Measurements from ENCODE around the gene TCOF1. TPM values are rescaled to one million over a fixed set of nuclear protein-coding genes. Genes with fewer than 3 reads are reported as not detected.

The TCOF1 gene
- total RNA-seq, 5 donors from 2014 or later (not counting 1 experiment from before 2014, with no cell fraction given) = 50.4 to 67.8 (median 58.4) TPM

DNA sequence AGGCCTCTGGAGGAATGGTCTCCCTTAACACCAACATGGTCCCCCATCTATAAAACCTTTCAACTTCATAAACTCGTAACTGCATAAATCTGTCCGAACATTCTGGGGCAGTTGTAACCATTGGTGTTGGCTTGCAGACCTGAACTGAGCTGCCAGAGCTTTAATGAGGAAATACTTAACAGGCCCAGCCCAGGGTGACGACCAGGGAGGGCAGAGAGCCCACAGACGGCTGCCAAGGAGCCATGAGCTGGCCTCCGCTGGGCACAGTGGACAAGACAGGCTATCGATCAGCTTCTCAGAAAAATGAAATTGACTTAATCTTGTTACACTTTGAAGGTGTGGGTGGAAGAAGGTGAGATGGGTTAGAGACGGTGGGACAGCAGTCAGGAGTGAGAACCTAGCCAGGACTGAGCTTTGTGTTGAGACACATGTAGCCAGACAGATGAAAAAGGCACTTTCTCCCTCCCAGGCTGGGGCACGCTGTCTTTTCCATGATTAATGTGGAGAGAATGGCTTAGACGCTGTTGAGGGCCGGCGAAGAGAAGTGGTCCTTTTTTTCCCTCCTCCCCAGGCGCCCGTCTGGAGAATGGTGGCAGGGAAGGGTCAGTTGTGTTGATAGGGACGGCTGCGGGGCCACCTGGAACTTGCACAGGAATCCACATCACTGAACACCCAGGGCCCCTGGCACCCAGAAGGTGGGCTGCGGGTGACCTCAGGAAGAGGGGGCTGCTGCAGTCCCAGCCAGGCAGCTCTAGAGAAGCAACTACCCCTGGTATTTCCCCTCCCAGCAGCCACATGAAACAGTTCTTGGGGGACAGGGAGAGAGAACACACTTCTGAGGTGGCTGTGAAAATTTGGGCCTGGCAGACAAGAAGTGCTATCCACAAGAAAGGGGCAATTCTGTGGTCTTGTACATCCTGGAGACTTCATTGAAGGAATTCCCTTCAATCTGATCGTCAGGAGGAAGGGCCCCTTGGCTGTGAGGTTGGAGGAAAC lies 27.3 kb upstream of the TCOF1 start:
- CTCF ChIA-PET = no interaction called here
- POLR2A ChIA-PET = no interaction called here
- no peak overlapping the region for H3K27ac Mint-ChIP-seq
- no peak overlapping the region for H3K4me3 Mint-ChIP-seq
- H3K4me1 Mint-ChIP-seq = no peaks in the 10 kb centered on the region
- 76% methylated on average over 6 of the region's 17 CpGs for WGBS (ENCODE audit: insufficient coverage)
- Histone ChIP-seq H3K9me3 (no peaks in the 10 kb centered on the region), H3K4me1 (ENCODE audit: control insufficient read depth in 1 of 2, extremely low read depth in 1 of 2, insufficient read depth in 2 of 2, low read length in 2 of 2) (no peaks in the 10 kb centered on the region), H3K4me3 (ENCODE audit: control insufficient read depth in 1 of 2, extremely low read depth in 1 of 2, low read length in 1 of 2) (no peak overlapping the region), H3K27me3 (replicated peaks in 1 of 2; ENCODE audit: control insufficient read depth in 2 of 2, extremely low read depth in 1 of 2, insufficient read depth in 2 of 2, low read length in 1 of 2) (peaks cover 0 to 24% of the 10 kb centered on the region in 2 experiments), H3K27ac (ENCODE audit: low read length) (no peak overlapping the region), H3K36me3 (ENCODE audit: control insufficient read depth in 2 of 2, extremely low read depth in 1 of 2, insufficient read depth in 1 of 2, low read length in 1 of 2) (no peaks in the 10 kb centered on the region)
- DNase-seq (no peak), ATAC-seq (replicated peaks in 1 of 4) (no peak)
- no peaks in the 10 kb centered on the region for H3K9me3 Mint-ChIP-seq
- peaks cover under 1 to 3% of the 10 kb centered on the region in 2 donors for H3K27me3 Mint-ChIP-seq
- H3K36me3 Mint-ChIP-seq = no peaks in the 10 kb centered on the region

DNA sequence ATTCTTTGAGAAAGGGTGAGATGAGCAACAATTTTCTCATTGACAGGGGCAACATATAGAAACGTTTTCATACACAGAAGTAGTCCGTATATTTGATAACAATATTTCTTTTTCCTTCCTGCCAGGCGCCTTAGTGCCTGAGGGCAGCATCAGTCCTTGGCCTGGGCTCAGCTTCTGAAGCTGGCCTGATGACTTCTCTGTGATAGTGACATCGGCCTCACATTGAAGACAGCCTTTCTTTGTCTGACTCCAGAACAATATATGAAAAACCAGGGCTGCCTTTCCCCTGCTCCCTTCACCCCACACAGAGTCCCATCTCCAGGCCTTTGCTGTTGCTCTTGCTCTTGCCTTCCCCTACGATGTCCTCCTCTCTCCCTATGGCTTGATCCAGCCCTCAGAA lies 24.1 kb upstream of the TCOF1 start:
- Histone ChIP-seq H3K4me1 (ENCODE audit: control insufficient read depth in 1 of 2, extremely low read depth in 1 of 2, insufficient read depth in 2 of 2, low read length in 2 of 2) (no peaks in the 10 kb centered on the region), H3K9me3 (no peaks in the 10 kb centered on the region), H3K4me3 (ENCODE audit: control insufficient read depth in 1 of 2, extremely low read depth in 1 of 2, low read length in 1 of 2) (no peak overlapping the region), H3K27me3 (replicated peaks in 1 of 2; ENCODE audit: control insufficient read depth in 2 of 2, extremely low read depth in 1 of 2, insufficient read depth in 2 of 2, low read length in 1 of 2) (peaks cover 0 to 9% of the 10 kb centered on the region in 2 experiments), H3K36me3 (ENCODE audit: control insufficient read depth in 2 of 2, extremely low read depth in 1 of 2, insufficient read depth in 1 of 2, low read length in 1 of 2) (no peaks in the 10 kb centered on the region), H3K27ac (ENCODE audit: low read length) (no peak overlapping the region)
- ChIA-PET CTCF (no interaction called here), POLR2A (interaction anchor here in 1 of 2 donors (0.5 kb wide), 1 partner anchor 350 kb away, joined by 5 read pairs; no protein-coding TSS in a partner anchor)
- H3K27me3 Mint-ChIP-seq = peaks cover 0 to 4% of the 10 kb centered on the region in 2 donors
- H3K9me3 Mint-ChIP-seq = no peaks in the 10 kb centered on the region
- no peaks in the 10 kb centered on the region for H3K4me1 Mint-ChIP-seq
- DNase-seq = no peak
- no peak overlapping the region for H3K4me3 Mint-ChIP-seq
- H3K27ac Mint-ChIP-seq = no peak overlapping the region
- 90% methylated on average over 5 of the region's 5 CpGs for WGBS (ENCODE audit: insufficient coverage)
- no peak for ATAC-seq (replicated peaks in 1 of 4)
- no peaks in the 10 kb centered on the region for H3K36me3 Mint-ChIP-seq

DNA sequence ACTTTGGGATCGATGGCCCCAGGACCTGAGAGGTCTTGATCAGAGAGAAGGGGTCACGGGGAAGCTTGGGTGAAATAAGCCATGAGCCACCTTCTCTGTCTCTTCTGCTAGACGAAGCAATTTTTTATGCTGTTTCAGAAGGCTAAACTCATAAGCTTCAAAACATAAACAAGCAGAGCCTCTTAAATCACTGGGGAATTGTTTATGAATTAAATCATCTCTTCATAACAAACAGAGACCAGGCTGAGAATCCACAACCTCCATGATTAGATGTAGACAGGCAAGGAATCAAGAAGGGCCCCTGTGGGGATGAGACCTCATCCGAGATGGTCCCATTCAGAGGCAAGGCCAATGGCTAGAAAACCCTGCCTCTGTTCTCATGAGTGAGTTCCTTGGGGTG lies 21.7 kb upstream of the TCOF1 start:
- no peaks in the 10 kb centered on the region for H3K27me3 ChIP-seq (replicated peaks in 1 of 2; ENCODE audit: control insufficient read depth in 2 of 2, extremely low read depth in 1 of 2, insufficient read depth in 2 of 2, low read length in 1 of 2)
- H3K4me1 Mint-ChIP-seq = no peaks in the 10 kb centered on the region
- H3K36me3 ChIP-seq (ENCODE audit: control insufficient read depth in 2 of 2, extremely low read depth in 1 of 2, insufficient read depth in 1 of 2, low read length in 1 of 2) = no peaks in the 10 kb centered on the region
- no peak overlapping the region for H3K27ac Mint-ChIP-seq
- no peak for ATAC-seq (replicated peaks in 1 of 4)
- ChIA-PET CTCF (interaction anchor here in 1 of 2 donors (0.7 kb wide), 1 partner anchor 16 kb away, joined by 3 read pairs; no protein-coding TSS in a partner anchor), POLR2A (no interaction called here)
- no peak for DNase-seq
- no peaks in the 10 kb centered on the region for H3K9me3 ChIP-seq
- H3K27ac ChIP-seq (ENCODE audit: low read length) = no peak overlapping the region
- no peaks in the 10 kb centered on the region for H3K36me3 Mint-ChIP-seq
- no peaks in the 10 kb centered on the region for H3K4me1 ChIP-seq (ENCODE audit: control insufficient read depth in 1 of 2, extremely low read depth in 1 of 2, insufficient read depth in 2 of 2, low read length in 2 of 2)
- no peak overlapping the region for H3K4me3 Mint-ChIP-seq
- no peak overlapping the region for H3K4me3 ChIP-seq (ENCODE audit: control insufficient read depth in 1 of 2, extremely low read depth in 1 of 2, low read length in 1 of 2)
- no peaks in the 10 kb centered on the region for H3K9me3 Mint-ChIP-seq
- 43% methylated on average over 1 of the region's 4 CpGs for WGBS (ENCODE audit: insufficient coverage)
- H3K27me3 Mint-ChIP-seq = peaks cover 0 to 4% of the 10 kb centered on the region in 2 donors

DNA sequence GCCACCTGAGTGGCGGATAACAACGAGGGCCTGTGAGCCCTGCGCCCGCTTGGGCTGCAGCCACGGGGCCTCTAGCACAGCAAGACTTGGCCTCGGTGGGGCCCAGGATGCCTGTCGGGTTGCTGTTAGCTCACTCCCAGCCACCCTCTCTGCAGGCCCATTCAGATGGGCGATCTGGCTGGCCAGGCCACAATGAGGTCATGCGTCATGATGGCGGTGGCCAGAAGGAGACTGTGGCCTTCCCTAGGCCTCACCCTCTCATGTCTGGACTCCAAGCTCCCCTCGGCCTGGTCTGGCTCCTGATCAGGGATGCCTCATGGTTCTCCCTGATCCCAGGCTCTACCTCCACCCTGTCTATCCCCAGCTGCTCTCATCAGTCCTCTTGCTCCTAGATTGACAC lies 19.0 kb upstream of the TCOF1 start:
- ChIA-PET CTCF (no interaction called here), POLR2A (no interaction called here)
- Mint-ChIP-seq H3K9me3 (no peaks in the 10 kb centered on the region), H3K36me3 (no peaks in the 10 kb centered on the region), H3K4me3 (no peak overlapping the region), H3K4me1 (peaks cover 0 to 6% (median 4%) of the 10 kb centered on the region in 3 donors), H3K27me3 (peaks cover 0 to 4% of the 10 kb centered on the region in 2 donors), H3K27ac (no peak overlapping the region)
- no peak overlapping the region for H3K4me3 ChIP-seq (ENCODE audit: control insufficient read depth in 1 of 2, extremely low read depth in 1 of 2, low read length in 1 of 2)
- ATAC-seq (replicated peaks in 1 of 4) (no peak), DNase-seq (no peak)
- H3K9me3 ChIP-seq = no peaks in the 10 kb centered on the region
- H3K27ac ChIP-seq (ENCODE audit: low read length) = no peak overlapping the region
- 95% methylated on average over 11 of the region's 11 CpGs for WGBS (ENCODE audit: insufficient coverage)
- peaks cover 0 to 3% of the 10 kb centered on the region in 2 experiments for H3K4me1 ChIP-seq (ENCODE audit: control insufficient read depth in 1 of 2, extremely low read depth in 1 of 2, insufficient read depth in 2 of 2, low read length in 2 of 2)
- no peaks in the 10 kb centered on the region for H3K27me3 ChIP-seq (replicated peaks in 1 of 2; ENCODE audit: control insufficient read depth in 2 of 2, extremely low read depth in 1 of 2, insufficient read depth in 2 of 2, low read length in 1 of 2)
- H3K36me3 ChIP-seq (ENCODE audit: control insufficient read depth in 2 of 2, extremely low read depth in 1 of 2, insufficient read depth in 1 of 2, low read length in 1 of 2) = no peaks in the 10 kb centered on the region

DNA sequence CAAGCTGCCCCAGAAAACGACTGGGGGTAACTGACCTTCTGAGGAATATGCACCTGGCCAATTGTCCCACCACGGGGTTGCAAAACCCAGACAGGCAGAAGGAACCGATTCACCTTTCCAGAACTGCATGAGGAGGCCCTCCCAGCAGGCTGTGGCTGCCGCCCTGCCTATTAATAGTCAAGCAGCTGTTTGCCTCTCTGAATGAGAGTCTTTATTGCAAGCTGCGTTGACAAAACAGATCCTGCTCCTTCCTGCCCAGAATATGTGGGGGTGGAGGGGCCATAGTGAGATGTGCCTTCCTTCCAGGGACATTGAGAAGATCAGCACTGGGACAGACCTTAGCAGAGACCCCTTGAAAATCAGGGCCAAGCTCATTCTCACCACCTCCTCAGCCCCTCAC lies 18.3 kb upstream of the TCOF1 start:
- no peak overlapping the region for H3K27ac ChIP-seq (ENCODE audit: low read length)
- no peaks in the 10 kb centered on the region for H3K36me3 ChIP-seq (ENCODE audit: control insufficient read depth in 2 of 2, extremely low read depth in 1 of 2, insufficient read depth in 1 of 2, low read length in 1 of 2)
- Mint-ChIP-seq H3K36me3 (no peaks in the 10 kb centered on the region), H3K4me1 (peaks cover 0 to 6% (median 4%) of the 10 kb centered on the region in 3 donors), H3K9me3 (no peaks in the 10 kb centered on the region), H3K27ac (no peak overlapping the region), H3K4me3 (no peak overlapping the region), H3K27me3 (peaks cover 0 to 4% of the 10 kb centered on the region in 2 donors)
- peaks cover 0 to 3% of the 10 kb centered on the region in 2 experiments for H3K4me1 ChIP-seq (ENCODE audit: control insufficient read depth in 1 of 2, extremely low read depth in 1 of 2, insufficient read depth in 2 of 2, low read length in 2 of 2)
- H3K9me3 ChIP-seq = no peaks in the 10 kb centered on the region
- ATAC-seq (replicated peaks in 1 of 4) = no peak
- POLR2A ChIA-PET = no interaction called here
- H3K27me3 ChIP-seq (replicated peaks in 1 of 2; ENCODE audit: control insufficient read depth in 2 of 2, extremely low read depth in 1 of 2, insufficient read depth in 2 of 2, low read length in 1 of 2) = peaks cover 0 to 3% of the 10 kb centered on the region in 2 experiments
- H3K4me3 ChIP-seq (ENCODE audit: control insufficient read depth in 1 of 2, extremely low read depth in 1 of 2, low read length in 1 of 2) = no peak overlapping the region
- DNase-seq = no peak
- 46% methylated on average over 4 of the region's 5 CpGs for WGBS (ENCODE audit: insufficient coverage)
- CTCF ChIA-PET = no interaction called here

DNA sequence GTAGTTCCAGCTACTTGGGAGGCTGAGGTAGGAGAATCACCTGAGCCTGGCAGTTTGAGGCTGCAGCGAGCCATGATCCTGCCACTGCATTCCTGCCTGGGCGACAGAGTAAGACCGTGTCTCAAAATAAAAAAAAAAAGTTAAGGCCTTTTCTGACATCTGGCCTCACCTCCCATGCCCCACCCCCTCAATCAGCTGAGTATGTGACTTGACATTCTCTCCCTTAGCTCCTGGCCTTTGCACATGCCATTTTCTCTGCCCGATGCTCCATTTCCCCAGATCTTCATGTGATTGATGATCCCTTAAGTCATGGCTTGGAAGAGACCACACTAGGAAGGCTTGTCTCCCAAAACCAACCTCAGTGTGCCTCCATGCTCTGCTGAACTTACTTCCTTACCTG lies 17.7 kb upstream of the TCOF1 start:
- CTCF ChIA-PET = no interaction called here
- Mint-ChIP-seq H3K4me3 (no peak overlapping the region), H3K27ac (no peak overlapping the region), H3K27me3 (peaks cover 4% of the 10 kb centered on the region in 2 donors), H3K36me3 (no peaks in the 10 kb centered on the region), H3K4me1 (peaks cover 0 to 6% (median 4%) of the 10 kb centered on the region in 3 donors), H3K9me3 (no peaks in the 10 kb centered on the region)
- DNase-seq = no peak
- 80% methylated on average over 1 of the region's 4 CpGs for WGBS (ENCODE audit: insufficient coverage)
- POLR2A ChIA-PET = no interaction called here
- no peak for ATAC-seq (replicated peaks in 1 of 4)
- Histone ChIP-seq H3K36me3 (ENCODE audit: control insufficient read depth in 2 of 2, extremely low read depth in 1 of 2, insufficient read depth in 1 of 2, low read length in 1 of 2) (no peaks in the 10 kb centered on the region), H3K27ac (ENCODE audit: low read length) (no peak overlapping the region), H3K27me3 (replicated peaks in 1 of 2; ENCODE audit: control insufficient read depth in 2 of 2, extremely low read depth in 1 of 2, insufficient read depth in 2 of 2, low read length in 1 of 2) (peaks cover 0 to 6% of the 10 kb centered on the region in 2 experiments), H3K4me1 (ENCODE audit: control insufficient read depth in 1 of 2, extremely low read depth in 1 of 2, insufficient read depth in 2 of 2, low read length in 2 of 2) (peaks cover 0 to 3% of the 10 kb centered on the region in 2 experiments), H3K9me3 (no peaks in the 10 kb centered on the region), H3K4me3 (ENCODE audit: control insufficient read depth in 1 of 2, extremely low read depth in 1 of 2, low read length in 1 of 2) (no peak overlapping the region)

Measured in T-cell (primary cell).